Measurements from ENCODE around the gene ATXN7. TPM values are rescaled to one million over a fixed set of nuclear protein-coding genes. Genes with fewer than 3 reads are reported as not detected.

ATXN7 gene
- total RNA-seq, 3 donors from 2014 or later = 19.9 to 26.7 (median 23.7) TPM

DNA sequence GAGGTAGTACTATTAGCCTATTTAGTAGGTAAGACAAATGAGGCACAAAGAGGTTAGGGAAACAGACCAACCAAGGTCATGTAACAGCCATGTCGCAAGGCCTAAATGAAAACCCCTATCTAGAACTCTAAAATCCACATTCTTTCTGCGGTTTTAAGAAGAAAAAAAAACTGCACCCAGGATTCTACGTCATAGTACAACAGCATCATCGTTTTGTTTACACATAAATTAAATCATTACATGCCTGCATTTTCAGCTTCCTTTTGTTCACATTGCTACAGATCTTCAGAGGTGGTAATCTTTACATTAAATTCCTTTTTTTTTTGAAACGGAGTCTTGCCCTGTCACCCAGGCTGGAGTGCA, 160.2 kb downstream of the ATXN7 start:
- H3K36me3 Mint-ChIP-seq (ENCODE audit: insufficient read depth) = peaks cover 19% of the 10 kb centered on the region
- H3K27me3 Mint-ChIP-seq (ENCODE audit: low read depth) = peaks cover 10% of the 10 kb centered on the region
- no peak for DNase-seq
- peaks cover 36% of the 10 kb centered on the region for H3K4me1 Mint-ChIP-seq (ENCODE audit: low read depth)
- ATAC-seq = no peak
- peak overlapping the region; percentile 92 for H3K4me3 Mint-ChIP-seq
- H3K9me3 Mint-ChIP-seq = no peaks in the 10 kb centered on the region

- no peak for DNase-seq
- peaks cover 17% of the 10 kb centered on the region for H3K27me3 Mint-ChIP-seq (ENCODE audit: low read depth)
- peaks cover 31% of the 10 kb centered on the region for H3K4me1 Mint-ChIP-seq (ENCODE audit: low read depth)
- no peak overlapping the region for H3K4me3 Mint-ChIP-seq
- ATAC-seq = no peak
- peaks cover 10% of the 10 kb centered on the region for H3K36me3 Mint-ChIP-seq (ENCODE audit: insufficient read depth)
- H3K9me3 Mint-ChIP-seq = no peaks in the 10 kb centered on the region
Observed at GRCh38 chr3:64026346-64026745, 162.7 kb downstream of the ATXN7 start.

DNA sequence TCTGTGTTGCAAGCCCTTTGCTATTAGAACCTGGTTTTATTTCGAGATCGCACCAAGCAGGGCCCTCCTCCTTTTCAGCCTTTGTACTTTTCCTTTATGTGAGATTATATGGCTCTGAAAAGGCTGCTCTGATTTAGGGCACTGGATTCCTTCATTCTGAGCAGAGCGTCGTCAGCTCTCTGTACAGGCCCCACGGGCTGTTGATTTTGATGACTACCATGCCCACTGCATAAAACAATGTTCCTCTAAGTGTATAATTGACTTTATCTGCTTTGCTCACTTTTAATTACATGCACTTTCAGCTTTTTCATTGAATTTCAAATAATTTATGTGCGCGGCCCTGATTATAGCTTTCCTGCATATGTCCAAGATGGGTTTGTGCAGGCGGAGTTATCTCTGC, 164.0 kb downstream of the ATXN7 start:
- H3K4me3 Mint-ChIP-seq = no peak overlapping the region
- no peak for ATAC-seq

GRCh38 chr3:64028754-64029153, 165.1 kb downstream of the ATXN7 start:
- ATAC-seq (no peak), DNase-seq (no peak)
- H3K9me3 Mint-ChIP-seq = no peaks in the 10 kb centered on the region
- H3K4me1 Mint-ChIP-seq (ENCODE audit: low read depth) = peaks cover 13% of the 10 kb centered on the region
- H3K4me3 Mint-ChIP-seq = no peak overlapping the region
- H3K36me3 Mint-ChIP-seq (ENCODE audit: insufficient read depth) = no peaks in the 10 kb centered on the region
- peaks cover 17% of the 10 kb centered on the region for H3K27me3 Mint-ChIP-seq (ENCODE audit: low read depth)

More for the DNA sequence above, 164.0 kb downstream of the ATXN7 start:
- H3K27me3 Mint-ChIP-seq (ENCODE audit: low read depth) = peaks cover 17% of the 10 kb centered on the region
- H3K4me1 Mint-ChIP-seq (ENCODE audit: low read depth) = peaks cover 18% of the 10 kb centered on the region
- no peak for DNase-seq
- H3K36me3 Mint-ChIP-seq (ENCODE audit: insufficient read depth) = peaks cover under 1% of the 10 kb centered on the region
- no peaks in the 10 kb centered on the region for H3K9me3 Mint-ChIP-seq

DNA sequence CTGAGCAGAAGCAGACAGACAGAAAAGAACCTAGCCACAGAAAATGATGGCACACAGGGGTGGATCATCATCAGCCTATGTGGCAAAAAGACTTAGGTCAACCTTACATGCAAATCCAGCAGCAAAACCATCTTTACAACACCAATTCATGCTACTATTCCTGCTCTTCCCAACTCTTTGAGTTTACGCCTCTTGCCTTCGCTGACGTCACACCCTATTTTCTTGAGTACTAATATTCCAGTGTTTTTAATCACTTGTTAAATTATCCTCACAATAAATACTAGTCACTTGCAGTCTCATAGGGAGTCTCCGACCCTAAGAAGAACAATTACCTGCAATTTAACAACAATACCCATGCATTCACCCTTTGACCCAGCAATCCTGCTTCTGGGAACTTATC, 165.6 kb downstream of the ATXN7 start:
- ATAC-seq (no peak), DNase-seq (no peak)
- Mint-ChIP-seq H3K27me3 (ENCODE audit: low read depth) (peaks cover 17% of the 10 kb centered on the region), H3K4me3 (no peak overlapping the region), H3K4me1 (ENCODE audit: low read depth) (peaks cover 7% of the 10 kb centered on the region), H3K9me3 (peaks cover 4% of the 10 kb centered on the region), H3K36me3 (ENCODE audit: insufficient read depth) (no peaks in the 10 kb centered on the region)

GRCh38 chr3:64030741-64031140, 167.1 kb downstream of the ATXN7 start:
- DNase-seq (peak; percentile 80), ATAC-seq (peak; percentile 97 to 99)
- Mint-ChIP-seq H3K4me1 (ENCODE audit: low read depth) (peaks cover 6% of the 10 kb centered on the region), H3K36me3 (ENCODE audit: insufficient read depth) (no peaks in the 10 kb centered on the region), H3K9me3 (peaks cover 6% of the 10 kb centered on the region), H3K27me3 (ENCODE audit: low read depth) (peaks cover 17% of the 10 kb centered on the region), H3K4me3 (peak overlapping the region; percentile 68)

GRCh38 chr3:64031540-64032508, 168.2 kb downstream of the ATXN7 start:
- DNase-seq = no peak
- Mint-ChIP-seq H3K4me3 (no peak overlapping the region), H3K36me3 (ENCODE audit: insufficient read depth) (no peaks in the 10 kb centered on the region), H3K9me3 (peaks cover 6% of the 10 kb centered on the region), H3K27me3 (ENCODE audit: low read depth) (peaks cover 17% of the 10 kb centered on the region), H3K4me1 (ENCODE audit: low read depth) (peaks cover 6% of the 10 kb centered on the region)
- no peak for ATAC-seq

GRCh38 chr3:64033069-64033468, 169.4 kb downstream of the ATXN7 start:
- ATAC-seq = no peak
- H3K36me3 Mint-ChIP-seq (ENCODE audit: insufficient read depth) = no peaks in the 10 kb centered on the region
- H3K4me1 Mint-ChIP-seq (ENCODE audit: low read depth) = peaks cover 6% of the 10 kb centered on the region
- H3K4me3 Mint-ChIP-seq = no peak overlapping the region
- H3K27me3 Mint-ChIP-seq (ENCODE audit: low read depth) = peaks cover 19% of the 10 kb centered on the region
- no peak for DNase-seq
- peaks cover 6% of the 10 kb centered on the region for H3K9me3 Mint-ChIP-seq

GRCh38 chr3:64037084-64037483, 173.4 kb downstream of the ATXN7 start:
- no peak for ATAC-seq
- no peaks in the 10 kb centered on the region for H3K4me1 Mint-ChIP-seq (ENCODE audit: low read depth)
- no peak for DNase-seq
- no peak overlapping the region for H3K4me3 Mint-ChIP-seq
- H3K9me3 Mint-ChIP-seq = peaks cover 6% of the 10 kb centered on the region
- H3K27me3 Mint-ChIP-seq (ENCODE audit: low read depth) = peaks cover 9% of the 10 kb centered on the region
- no peaks in the 10 kb centered on the region for H3K36me3 Mint-ChIP-seq (ENCODE audit: insufficient read depth)

DNA sequence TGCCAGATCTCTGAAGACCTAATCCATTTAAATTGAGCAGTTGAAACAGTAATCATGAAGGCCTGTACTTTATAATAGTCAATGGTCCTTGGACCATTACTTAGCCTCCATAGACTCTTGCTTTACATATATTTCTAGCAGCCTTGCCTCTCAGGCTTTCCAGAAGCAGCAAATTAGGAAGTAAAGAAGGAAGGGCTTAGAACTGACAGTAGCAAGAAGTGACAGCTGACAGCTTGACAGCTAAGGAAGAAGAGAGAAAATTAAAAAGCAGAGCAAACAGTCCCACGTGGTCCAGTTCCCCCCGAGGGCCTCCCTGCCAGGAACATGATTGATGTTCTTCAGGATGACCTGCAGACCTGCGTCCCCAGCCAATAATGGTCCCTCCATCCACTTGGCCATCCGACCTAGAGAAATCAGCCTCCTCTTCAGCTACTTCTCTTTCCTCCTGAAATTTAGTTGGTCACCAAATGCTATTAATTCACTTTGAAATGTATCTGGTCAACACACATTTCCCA, 174.6 kb downstream of the ATXN7 start:
- Mint-ChIP-seq H3K36me3 (ENCODE audit: insufficient read depth) (no peaks in the 10 kb centered on the region), H3K4me3 (no peak overlapping the region)

GRCh38 chr3:64039332-64039731, 175.7 kb downstream of the ATXN7 start:
- Mint-ChIP-seq H3K4me3 (no peak overlapping the region), H3K4me1 (ENCODE audit: low read depth) (no peaks in the 10 kb centered on the region), H3K9me3 (peaks cover 2% of the 10 kb centered on the region), H3K36me3 (ENCODE audit: insufficient read depth) (no peaks in the 10 kb centered on the region), H3K27me3 (ENCODE audit: low read depth) (peaks cover 17% of the 10 kb centered on the region)
- ATAC-seq (no peak), DNase-seq (no peak)

More for the DNA sequence above, 174.6 kb downstream of the ATXN7 start:
- DNase-seq (no peak), ATAC-seq (no peak)
- Mint-ChIP-seq H3K4me1 (ENCODE audit: low read depth) (no peaks in the 10 kb centered on the region), H3K9me3 (peaks cover 6% of the 10 kb centered on the region), H3K27me3 (ENCODE audit: low read depth) (peaks cover 13% of the 10 kb centered on the region)

DNA sequence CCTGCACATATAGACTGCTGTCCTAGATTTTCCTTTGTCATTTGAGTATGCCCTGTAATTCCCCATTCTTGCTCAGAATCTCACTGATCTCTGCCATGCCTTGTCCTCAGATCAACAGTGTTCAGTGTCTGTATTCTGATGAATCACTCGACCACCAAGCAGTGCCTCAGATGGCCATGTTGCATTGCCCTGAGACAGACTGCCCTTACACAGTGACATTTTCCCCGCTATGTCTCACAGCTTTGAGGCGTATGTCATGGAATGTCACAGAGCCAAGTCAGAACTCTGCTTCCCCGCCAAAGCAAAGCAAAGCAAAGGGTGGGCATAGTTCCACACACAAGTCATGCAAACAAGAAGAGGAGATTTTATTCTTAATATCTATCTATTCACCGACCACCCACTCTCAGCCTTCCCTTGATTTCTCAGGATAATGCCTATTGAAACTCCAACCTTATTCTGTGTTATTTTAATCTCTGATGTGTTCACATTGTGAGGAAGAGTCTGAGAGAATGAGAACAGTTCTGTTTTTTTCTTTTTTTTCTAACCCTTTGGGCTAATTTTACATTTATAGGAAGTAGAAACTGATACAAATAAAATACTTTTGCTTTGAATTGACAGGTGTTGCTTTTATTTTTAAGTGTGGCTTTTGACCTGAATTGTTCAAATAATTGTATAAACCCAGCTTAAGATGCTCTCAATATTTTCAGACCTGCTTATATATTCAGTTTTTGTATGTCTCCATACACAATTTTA, 176.5 kb downstream of the ATXN7 start:
- Mint-ChIP-seq H3K36me3 (ENCODE audit: insufficient read depth) (no peaks in the 10 kb centered on the region), H3K4me3 (no peak overlapping the region), H3K9me3 (no peaks in the 10 kb centered on the region), H3K4me1 (ENCODE audit: low read depth) (no peaks in the 10 kb centered on the region), H3K27me3 (ENCODE audit: low read depth) (peaks cover 23% of the 10 kb centered on the region)
- ATAC-seq (no peak), DNase-seq (no peak)

GRCh38 chr3:64042952-64043351, 179.3 kb downstream of the ATXN7 start:
- DNase-seq = no peak
- Mint-ChIP-seq H3K4me3 (no peak overlapping the region), H3K27me3 (ENCODE audit: low read depth) (peaks cover 25% of the 10 kb centered on the region), H3K36me3 (ENCODE audit: insufficient read depth) (no peaks in the 10 kb centered on the region), H3K9me3 (no peaks in the 10 kb centered on the region), H3K4me1 (ENCODE audit: low read depth) (no peaks in the 10 kb centered on the region)
- ATAC-seq = no peak

GRCh38 chr3:64046592-64046991, 182.9 kb downstream of the ATXN7 start:
- ATAC-seq (no peak), DNase-seq (no peak)
- Mint-ChIP-seq H3K27me3 (ENCODE audit: low read depth) (peaks cover 29% of the 10 kb centered on the region), H3K36me3 (ENCODE audit: insufficient read depth) (no peaks in the 10 kb centered on the region), H3K4me3 (no peak overlapping the region), H3K9me3 (no peaks in the 10 kb centered on the region), H3K4me1 (ENCODE audit: low read depth) (no peaks in the 10 kb centered on the region)
